ENCODE data around the gene DFFB.

Gene DFFB

DNA sequence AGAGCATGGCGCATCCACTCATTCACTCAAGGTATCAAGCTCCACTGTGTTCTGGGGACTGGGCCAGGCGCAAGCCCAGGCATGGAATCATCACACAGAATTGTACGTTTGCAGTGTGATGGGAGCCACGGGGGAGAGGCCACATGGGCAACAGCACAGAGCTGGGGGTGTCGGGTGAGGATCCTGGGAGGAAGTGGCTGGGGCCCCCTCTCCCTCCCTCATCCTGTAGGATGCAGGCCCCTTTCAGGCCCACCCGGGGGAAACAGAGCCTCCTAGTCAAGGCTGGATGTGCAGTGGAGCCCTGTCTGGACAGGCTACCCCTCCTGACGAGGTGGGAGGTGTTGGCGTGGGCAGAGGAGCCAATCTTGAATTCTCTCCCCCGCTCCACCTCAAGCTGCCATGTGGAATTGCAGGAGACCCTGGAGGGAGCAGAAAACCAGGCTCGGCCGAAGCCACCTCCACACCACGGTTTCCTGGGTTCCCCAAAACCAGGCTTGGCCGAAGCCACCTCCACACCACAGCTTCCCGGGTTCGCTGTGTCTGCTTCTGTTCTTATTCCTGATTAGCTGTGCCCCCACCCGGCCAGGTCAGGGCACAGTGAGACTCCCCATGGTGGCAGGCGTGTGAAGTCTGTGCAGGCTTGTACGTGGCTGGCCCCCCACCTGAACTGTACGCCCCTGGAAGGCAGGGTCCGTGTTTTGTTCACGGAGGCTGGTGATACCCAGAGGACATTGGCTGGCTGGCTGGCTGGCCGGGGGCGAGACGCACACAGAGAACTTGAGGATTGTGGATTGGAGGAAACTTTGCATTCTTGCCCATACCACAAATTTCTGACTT lies 46.9 kb downstream of the DFFB start:
- Mint-ChIP-seq H3K36me3 (no peaks in the 10 kb centered on the region), H3K27me3 (peaks cover 7% of the 10 kb centered on the region), H3K4me1 (peaks cover 12% of the 10 kb centered on the region), H3K27ac (peak overlapping the region; percentile 57), H3K4me3 (no peak overlapping the region), H3K9me3 (no peaks in the 10 kb centered on the region)
- ATAC-seq: no peak

- Mint-ChIP-seq H3K27me3 (peaks cover 13% of the 10 kb centered on the region), H3K4me1 (peaks cover 15% of the 10 kb centered on the region), H3K9me3 (no peaks in the 10 kb centered on the region), H3K4me3 (no peak overlapping the region), H3K27ac (no peak overlapping the region), H3K36me3 (no peaks in the 10 kb centered on the region)
- ATAC-seq: no peak
Observed at GRCh38 chr1:3904843-3905185, 47.5 kb downstream of the DFFB start.

DNA sequence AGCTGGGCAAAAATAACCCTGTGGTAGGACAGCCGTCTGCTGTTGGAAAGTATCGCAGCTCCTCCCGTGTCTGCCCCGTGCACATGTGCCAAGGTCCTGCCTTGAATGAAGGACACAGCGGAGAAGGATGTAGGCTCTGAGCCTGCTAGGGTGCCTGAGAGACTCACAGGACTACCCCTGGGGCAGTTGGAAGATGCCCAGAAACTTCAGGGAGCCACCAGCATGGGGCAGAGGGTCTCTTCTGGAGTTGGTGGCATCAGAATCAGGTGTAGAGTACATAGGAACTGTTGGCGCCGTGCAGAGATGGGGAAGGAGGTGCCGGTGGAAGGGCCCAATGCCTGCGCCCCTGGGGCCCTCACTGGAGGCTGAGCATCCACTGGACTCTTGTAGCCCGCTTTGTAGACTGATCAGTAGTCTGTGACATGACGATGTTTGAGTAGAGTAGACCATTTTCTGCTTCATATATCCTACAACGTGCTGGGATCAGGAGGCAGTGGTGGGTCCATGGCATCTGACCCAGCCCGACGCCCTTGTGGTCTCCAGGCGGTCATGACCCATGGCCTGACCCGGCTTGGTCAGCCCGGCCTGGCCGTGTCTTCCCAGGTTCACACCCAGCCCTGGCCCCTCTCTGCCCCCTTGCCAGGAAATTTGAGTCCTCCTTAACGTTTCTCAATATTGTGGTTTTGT lies 48.1 kb downstream of the DFFB start:
- peaks cover 19% of the 10 kb centered on the region for H3K27me3 Mint-ChIP-seq
- no peak overlapping the region for H3K27ac Mint-ChIP-seq
- H3K4me1 Mint-ChIP-seq: peaks cover 21% of the 10 kb centered on the region
- no peaks in the 10 kb centered on the region for H3K9me3 Mint-ChIP-seq
- ATAC-seq: no peak
- no peak overlapping the region for H3K4me3 Mint-ChIP-seq
- no peaks in the 10 kb centered on the region for H3K36me3 Mint-ChIP-seq

DNA sequence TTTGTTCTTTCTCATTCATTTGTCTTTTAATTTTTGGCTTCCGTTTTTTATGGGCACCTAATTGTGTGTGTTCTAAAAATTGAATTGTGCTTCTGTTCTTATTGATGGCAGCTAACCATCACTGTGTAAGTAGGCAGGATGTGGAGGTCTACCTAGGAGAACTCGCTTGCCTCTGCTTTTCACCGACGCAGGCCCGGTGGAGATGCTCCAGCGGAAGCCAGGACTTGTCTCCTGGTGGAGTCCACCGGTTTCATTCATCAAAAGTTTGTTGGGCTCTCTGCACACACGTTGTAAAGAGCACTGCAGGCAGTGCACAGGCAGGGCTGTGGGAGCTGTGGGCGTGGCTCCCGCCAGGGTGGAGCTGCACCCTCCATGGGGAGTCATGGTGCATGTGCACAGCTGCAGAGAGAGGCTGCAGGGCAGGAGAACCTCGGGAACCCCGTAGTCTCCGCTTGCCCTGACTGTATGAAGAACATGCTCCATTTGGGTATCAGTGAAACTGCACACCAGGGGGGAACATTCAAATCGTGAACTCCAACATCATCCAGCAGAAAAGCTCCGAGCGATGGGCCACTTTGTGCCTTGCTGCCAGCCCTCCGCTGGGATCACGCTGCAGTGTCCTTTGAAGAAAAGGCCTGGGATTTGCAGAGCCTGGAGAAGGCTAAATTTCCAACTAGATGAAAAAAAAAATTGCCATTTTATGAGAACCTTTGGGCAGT lies 48.8 kb downstream of the DFFB start:
- no peaks in the 10 kb centered on the region for H3K9me3 Mint-ChIP-seq
- H3K4me1 Mint-ChIP-seq: peaks cover 28% of the 10 kb centered on the region
- no peaks in the 10 kb centered on the region for H3K36me3 Mint-ChIP-seq
- peaks cover 26% of the 10 kb centered on the region for H3K27me3 Mint-ChIP-seq
- ATAC-seq: no peak
- no peak overlapping the region for H3K4me3 Mint-ChIP-seq
- H3K27ac Mint-ChIP-seq: no peak overlapping the region

DNA sequence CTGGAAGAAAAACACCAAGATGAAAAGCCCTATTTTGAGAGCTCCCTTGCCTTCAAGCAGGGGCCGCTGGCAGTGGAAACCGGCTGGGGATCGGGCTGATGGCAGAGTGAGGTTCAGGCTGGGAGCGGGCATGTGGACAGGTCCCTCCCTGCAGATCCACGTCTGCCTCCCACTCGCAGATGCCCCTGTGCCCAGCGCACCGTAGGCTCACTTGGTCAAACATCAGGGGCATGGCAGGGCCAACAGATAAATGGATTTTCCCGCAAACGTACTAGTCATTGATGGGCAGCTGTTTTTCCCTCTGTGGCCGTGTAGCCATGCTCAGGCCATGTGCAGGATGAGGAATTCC lies 49.4 kb downstream of the DFFB start:
- Mint-ChIP-seq H3K4me3 (no peak overlapping the region), H3K27ac (no peak overlapping the region), H3K36me3 (no peaks in the 10 kb centered on the region), H3K4me1 (peaks cover 33% of the 10 kb centered on the region), H3K9me3 (no peaks in the 10 kb centered on the region), H3K27me3 (peaks cover 28% of the 10 kb centered on the region)
- no peak for ATAC-seq

- Mint-ChIP-seq H3K4me3 (no peak overlapping the region), H3K27ac (no peak overlapping the region)
Observed at GRCh38 chr1:3907031-3907534, 49.8 kb downstream of the DFFB start.

DNA sequence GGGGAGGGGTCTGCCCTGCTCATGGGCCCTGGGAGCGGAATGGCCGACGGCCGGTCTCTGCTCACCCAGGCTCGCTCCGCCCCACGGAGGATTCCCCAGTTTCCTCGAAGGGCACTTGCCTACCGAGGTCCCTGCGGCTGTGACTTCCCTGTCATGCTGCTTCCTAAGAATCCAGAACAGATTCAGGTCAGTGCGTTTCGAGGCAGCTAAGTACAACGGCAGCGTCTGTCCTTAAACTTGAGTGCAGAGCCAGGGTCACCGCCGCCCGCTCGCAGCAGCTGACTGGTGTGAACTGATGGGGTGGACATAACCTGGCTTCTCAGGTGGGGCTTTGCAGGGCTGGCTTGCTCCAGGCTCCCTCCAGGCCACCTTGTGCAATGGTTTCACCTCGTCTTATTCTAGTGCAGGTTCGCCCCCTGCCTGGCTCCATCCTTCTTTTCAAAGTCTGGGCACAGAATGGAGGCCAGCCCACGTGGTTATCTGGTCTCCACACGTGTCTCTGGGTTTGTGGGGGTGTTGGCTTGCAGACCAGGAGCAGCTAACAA lies 50.4 kb downstream of the DFFB start:
- Mint-ChIP-seq H3K36me3 (no peaks in the 10 kb centered on the region), H3K27me3 (peaks cover 28% of the 10 kb centered on the region), H3K27ac (no peak overlapping the region), H3K4me1 (peaks cover 36% of the 10 kb centered on the region), H3K9me3 (no peaks in the 10 kb centered on the region), H3K4me3 (no peak overlapping the region)
- ATAC-seq: no peak

More at GRCh38 chr1:3907031-3907534, 49.8 kb downstream of the DFFB start:
- H3K9me3 Mint-ChIP-seq: no peaks in the 10 kb centered on the region
- H3K27me3 Mint-ChIP-seq: peaks cover 28% of the 10 kb centered on the region
- peaks cover 36% of the 10 kb centered on the region for H3K4me1 Mint-ChIP-seq
- no peak for ATAC-seq
- H3K36me3 Mint-ChIP-seq: no peaks in the 10 kb centered on the region

DNA sequence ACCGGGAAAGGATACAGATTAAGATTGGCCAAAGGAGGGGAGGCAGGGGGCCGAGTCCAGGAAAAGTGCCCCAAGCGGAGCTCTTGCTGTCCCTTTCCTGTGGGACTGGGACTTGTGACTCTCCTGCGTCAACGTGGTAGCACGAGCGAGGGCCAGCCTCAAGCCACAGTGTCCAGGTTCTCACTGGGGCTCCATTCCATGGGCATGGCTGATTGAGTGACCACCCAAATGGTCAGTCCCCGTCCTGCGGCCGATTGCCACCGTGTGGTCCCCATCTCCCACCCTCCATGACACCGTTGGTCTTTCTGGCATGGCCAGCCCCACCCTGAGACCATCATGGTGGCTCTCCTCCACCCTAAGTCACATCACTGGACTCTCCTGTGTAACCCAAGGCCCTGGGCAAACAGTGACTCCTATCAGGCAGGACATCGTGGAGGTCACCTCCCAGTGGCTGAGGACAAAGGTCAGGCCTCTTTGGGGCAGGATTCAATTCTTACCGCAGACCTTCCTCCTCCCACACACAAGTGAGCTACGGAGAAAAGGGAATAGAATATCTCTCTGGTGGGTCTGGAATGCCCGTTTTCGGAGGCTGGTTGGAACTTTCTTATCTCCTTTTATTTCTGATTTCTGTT lies 51.7 kb downstream of the DFFB start:
- ATAC-seq: no peak
- Mint-ChIP-seq H3K4me1 (peaks cover 36% of the 10 kb centered on the region), H3K27me3 (peaks cover 28% of the 10 kb centered on the region), H3K36me3 (no peaks in the 10 kb centered on the region), H3K27ac (no peak overlapping the region), H3K9me3 (no peaks in the 10 kb centered on the region), H3K4me3 (no peak overlapping the region)

GRCh38 chr1:3909615-3910014 lies 52.3 kb downstream of the DFFB start:
- no peak for ATAC-seq
- peaks cover 36% of the 10 kb centered on the region for H3K4me1 Mint-ChIP-seq
- H3K36me3 Mint-ChIP-seq: no peaks in the 10 kb centered on the region
- no peaks in the 10 kb centered on the region for H3K9me3 Mint-ChIP-seq
- H3K4me3 Mint-ChIP-seq: no peak overlapping the region
- no peak overlapping the region for H3K27ac Mint-ChIP-seq
- peaks cover 28% of the 10 kb centered on the region for H3K27me3 Mint-ChIP-seq

DNA sequence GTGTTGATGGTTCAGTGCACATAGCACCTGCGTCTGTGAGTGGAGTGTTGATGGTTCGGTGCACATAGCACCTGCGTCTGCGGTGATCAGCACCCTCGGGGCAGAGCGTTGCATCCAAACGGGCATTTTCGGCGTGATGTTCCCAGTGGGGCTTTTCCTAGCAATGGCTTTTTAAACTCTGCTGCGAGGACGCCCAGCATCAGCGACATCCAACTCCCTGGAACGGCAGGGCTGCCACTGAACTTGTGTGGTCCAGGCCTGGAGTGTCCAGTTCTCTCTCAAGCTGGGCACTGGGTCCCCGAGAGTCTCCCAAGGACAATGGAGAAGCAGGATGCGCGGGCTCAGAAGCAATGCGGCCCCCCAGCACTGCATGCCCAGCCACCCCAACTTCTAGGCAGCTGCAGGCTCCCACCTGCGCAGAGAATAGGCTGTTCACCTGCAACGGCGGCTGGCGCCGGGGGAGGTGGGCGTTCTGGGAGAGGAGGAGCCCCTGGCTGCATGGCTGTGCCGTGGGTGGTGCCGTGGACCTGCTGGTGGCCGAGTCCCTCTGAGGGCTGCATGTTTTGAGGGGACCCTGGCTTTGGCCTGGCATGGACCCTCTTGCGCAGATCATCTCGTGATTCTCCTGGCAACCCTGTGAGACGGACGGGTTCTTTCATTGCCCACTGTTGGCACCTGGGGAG lies 52.9 kb downstream of the DFFB start:
- Mint-ChIP-seq H3K27me3 (peaks cover 28% of the 10 kb centered on the region), H3K36me3 (no peaks in the 10 kb centered on the region), H3K4me3 (peak overlapping the region; percentile 41), H3K4me1 (peaks cover 36% of the 10 kb centered on the region), H3K27ac (peak overlapping the region; percentile 15), H3K9me3 (no peaks in the 10 kb centered on the region)
- ATAC-seq: no peak

- Mint-ChIP-seq H3K4me1 (peaks cover 36% of the 10 kb centered on the region), H3K27ac (peak overlapping the region; percentile 15), H3K27me3 (peaks cover 28% of the 10 kb centered on the region), H3K9me3 (no peaks in the 10 kb centered on the region), H3K36me3 (no peaks in the 10 kb centered on the region), H3K4me3 (no peak overlapping the region)
- ATAC-seq: peak; percentile 82
Observed at GRCh38 chr1:3910857-3911845, 53.9 kb downstream of the DFFB start.

DNA sequence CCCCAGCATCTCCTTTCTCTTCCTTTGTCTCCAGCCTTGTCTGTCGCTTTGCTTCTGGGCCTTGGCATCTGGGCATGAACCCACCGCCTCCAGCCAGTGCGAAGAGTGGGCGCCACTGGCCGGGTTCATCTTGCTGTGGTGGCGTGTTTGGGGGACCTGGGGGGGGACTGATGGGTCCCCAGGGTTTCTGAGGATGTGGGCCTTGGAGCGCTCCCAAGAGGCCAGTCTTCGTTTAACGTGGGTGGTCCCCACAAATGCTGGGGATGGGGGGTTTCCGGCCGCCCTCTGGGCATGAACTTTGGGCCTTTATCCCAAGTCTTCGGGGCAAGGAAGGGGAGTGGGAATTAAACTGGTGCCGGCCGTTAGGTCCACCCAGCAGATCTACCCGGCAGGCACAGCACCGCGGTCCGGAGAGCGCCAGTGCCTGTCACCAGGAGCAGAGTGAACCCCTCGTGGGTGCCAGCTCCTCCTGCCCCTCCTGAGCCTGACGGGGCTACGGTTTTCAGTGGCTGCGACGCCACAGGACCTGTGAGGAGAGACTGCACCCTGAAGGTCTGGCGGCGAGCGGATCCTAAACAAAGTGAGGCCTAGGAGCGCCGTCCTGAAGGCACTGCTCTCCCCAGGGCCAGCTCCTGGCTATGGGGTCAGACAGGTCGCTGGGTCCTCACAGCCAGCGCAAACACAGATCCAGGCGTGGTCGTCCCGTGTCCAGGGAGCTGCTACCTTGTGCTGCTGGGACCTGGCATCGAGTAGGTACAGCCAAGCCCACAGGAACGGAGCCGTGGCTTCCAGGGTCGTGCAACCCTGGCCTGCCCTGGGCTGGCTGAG lies 54.9 kb downstream of the DFFB start:
- Mint-ChIP-seq H3K27me3 (peaks cover 28% of the 10 kb centered on the region), H3K9me3 (no peaks in the 10 kb centered on the region), H3K4me1 (peaks cover 33% of the 10 kb centered on the region), H3K4me3 (no peak overlapping the region), H3K36me3 (no peaks in the 10 kb centered on the region), H3K27ac (no peak overlapping the region)
- ATAC-seq: no peak

All from stimulated activated memory B cell treated with anti-CD40 and anti-IgM and Interleukin-4, amounts not matched to agents 10 μg/mL and 1 μg/mL and 100 μg/mL, for 72 hours (primary cell).